ENCODE results near the gene SLC34A1.
"Not testable (repeated sequence)": the region's sequence is repeated elsewhere in the genome, so short reads cannot be mapped to it uniquely, and the experiment has no call there.

The SLC34A1 gene

DNA sequence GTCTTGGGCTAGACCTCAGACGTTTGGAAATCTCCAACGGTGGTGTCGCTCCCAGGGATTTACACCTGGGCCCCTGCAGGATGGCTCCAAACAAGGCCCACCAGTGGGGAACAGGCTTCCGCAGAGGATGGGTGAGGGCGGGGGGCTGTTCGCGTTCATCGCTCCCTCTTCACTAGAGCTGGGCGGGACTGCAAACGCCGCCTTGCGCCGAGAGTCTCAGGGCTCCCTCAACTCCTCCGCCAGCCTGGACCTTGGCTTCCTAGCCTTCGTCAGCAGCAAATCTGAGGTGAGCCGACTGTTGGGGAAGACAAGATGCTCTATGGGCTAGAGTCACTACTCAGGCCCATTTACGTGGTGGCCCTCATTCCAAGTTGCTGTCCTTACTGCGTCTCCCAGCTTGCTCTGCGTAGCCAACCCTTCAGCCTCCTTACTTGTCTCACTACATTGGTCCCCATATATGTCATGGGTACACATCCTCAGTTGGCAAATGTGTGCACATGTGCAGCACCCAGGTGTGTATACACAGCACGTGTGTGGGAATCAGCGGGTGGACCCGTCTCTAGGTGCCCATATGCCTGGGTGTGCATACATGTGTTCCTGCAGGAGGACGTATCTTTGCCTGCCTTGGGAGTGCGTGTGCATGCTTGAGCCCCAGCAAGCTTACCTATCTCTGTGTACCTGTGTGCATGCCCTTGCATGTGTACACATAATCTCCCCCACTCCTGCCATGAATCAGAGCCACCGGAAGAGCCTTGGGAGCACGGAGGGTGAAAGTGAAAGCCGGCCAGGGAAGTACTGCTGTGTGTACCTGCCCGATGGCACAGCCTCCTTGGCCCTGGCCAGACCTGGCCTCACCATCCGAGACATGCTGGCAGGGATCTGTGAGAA is 16.0 kb upstream of the SLC34A1 start:
- DNase-seq (ENCODE audit: low read depth in 2 of 2, low spot score in 1 of 2) = no peak

DNA sequence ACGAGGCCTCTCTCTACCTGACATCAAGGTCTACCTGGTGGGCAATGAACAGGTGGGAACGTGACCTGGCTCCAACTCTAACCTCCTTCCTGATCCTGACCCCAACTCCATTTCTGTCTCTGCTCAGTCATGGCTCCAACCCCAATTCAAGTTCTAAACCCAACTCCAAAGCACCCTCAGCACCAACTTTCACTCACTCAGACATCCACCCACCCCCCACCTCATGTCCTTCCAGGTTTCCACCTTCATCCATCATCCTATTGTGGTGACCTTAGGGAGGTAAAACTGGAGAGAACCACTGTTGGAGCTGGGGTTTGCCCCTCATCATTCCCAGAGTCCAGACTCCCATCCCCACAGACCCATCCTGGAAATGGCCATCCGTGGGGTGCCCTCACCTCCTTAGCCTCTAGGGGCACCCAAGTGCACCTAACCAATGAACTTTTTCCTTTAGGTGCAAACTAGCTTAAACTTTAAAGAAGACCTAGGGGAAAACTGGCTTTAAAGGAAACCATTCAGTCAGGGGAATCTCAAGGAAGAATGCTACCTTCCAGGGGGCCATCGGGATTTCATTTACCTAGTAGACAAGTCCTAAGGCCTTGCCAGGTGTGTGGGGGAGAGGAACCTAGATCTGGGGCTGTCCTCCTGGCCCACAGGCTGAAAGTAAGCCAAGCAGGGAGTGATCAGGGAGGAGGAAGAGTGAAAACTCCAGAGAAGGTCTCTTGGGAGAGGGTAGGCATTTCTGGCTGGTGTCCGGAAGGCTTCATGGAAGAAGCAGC is 15.2 kb upstream of the SLC34A1 start:
- no peak for DNase-seq (ENCODE audit: low read depth in 2 of 2, low spot score in 1 of 2)

DNA sequence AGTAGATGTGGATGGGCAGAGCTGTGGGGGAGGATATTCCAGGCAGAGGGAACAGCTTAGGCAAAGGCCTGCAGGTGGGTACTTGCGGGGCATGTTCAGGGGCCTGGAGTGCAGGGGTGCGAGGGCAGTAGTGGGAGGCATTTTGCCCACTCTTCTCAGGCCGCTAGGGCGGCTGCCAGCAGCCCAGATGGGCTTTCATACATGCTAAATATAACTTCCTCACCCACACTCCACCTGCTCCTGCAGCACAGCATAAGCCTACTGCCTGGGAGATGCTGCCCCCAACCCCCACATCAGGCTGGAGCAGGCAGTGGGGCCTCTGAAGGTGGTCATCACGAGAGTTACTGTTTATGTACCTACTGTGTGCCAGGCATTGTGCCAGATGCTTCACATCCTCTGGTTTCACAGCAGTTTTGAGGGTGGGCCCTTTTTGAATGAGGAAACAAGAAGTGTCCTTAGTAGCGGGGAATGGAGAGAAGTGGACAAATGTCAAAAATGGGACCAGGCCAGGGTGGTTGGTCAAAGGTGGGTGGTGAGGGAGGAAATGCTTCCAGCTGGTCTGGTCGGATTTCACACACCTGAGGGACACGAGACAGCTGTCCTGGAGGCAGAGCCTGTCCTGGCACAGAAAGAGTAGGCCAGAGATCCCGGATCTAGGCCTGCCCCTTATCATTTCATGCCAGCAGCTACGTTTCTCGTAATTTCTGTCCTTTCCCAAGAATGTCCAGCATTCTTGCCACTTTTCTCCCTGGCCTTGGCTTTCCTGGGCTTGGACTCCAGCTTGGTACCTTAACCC is 14.4 kb upstream of the SLC34A1 start:
- DNase-seq (ENCODE audit: low read depth in 2 of 2, low spot score in 1 of 2) = no peak

DNA sequence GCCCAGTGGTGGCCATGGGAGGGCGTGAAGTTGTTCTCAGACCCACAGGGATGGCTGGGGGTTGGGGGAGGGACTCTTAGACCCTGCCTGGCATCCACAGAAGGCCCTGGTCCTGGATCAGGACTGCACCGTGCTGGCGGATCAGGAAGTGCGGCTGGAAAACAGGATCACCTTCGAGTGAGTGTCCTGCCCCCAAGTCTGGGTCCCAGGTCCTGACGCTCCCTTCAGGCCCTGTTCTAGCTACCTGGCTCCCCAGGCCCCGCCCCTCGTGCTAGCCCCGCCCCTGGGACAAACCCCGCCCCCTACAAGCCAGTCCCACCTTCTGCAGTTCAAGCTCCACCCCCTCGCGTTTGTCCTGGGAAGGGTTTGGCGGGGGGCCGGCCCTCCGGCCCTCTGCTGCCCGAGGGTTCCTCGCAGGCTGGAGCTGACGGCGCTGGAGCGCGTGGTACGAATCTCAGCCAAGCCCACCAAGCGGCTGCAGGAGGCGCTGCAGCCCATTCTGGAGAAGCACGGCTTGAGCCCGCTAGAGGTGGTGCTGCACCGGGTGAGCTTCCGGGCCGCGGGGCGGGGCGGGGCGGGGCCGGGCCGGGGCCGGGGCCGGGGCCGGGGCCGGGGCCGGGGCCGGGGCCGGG is 13.6 kb upstream of the SLC34A1 start:
- no peak for DNase-seq (ENCODE audit: low read depth in 2 of 2, low spot score in 1 of 2)

DNA sequence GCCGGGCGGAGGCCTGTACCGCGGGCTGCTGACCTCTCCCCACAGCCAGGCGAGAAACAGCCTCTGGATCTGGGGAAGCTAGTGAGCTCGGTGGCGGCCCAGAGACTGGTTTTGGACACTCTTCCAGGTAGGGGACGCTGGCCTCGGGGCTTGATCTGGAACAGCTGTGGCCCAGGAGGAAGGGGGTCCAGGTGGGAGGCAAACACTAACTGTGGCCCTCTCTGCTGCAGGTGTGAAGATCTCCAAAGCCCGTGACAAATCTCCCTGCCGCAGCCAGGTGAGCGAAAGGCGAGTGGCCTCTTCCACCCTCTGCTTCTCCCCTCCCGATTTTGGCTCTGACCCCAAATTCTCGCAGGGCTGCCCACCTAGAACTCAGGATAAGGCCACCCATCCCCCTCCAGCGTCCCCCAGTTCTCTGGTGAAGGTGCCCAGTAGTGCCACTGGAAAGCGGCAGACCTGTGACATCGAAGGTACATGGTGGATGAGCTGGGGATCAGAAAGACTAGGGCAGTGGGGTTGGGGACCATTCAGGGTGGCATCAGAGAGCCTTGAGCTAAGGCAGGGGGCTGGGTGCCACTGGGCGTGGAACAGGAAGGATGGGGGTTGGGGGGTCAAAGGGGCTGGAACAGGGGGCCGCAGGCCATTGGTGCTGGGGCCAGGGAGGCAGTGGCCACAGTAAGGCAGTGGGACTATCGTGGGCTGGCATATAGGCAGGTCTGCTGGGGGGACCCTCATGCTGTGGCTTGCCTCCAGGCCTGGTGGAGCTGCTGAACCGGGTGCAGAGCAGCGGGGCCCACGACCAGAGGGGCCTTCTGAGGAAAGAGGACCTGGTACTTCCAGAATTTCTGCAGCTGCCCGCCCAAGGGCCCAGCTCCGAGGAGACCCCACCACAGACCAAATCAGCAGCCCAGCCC is 12.9 kb upstream of the SLC34A1 start:
- no peak for DNase-seq (ENCODE audit: low read depth in 2 of 2, low spot score in 1 of 2)

DNA sequence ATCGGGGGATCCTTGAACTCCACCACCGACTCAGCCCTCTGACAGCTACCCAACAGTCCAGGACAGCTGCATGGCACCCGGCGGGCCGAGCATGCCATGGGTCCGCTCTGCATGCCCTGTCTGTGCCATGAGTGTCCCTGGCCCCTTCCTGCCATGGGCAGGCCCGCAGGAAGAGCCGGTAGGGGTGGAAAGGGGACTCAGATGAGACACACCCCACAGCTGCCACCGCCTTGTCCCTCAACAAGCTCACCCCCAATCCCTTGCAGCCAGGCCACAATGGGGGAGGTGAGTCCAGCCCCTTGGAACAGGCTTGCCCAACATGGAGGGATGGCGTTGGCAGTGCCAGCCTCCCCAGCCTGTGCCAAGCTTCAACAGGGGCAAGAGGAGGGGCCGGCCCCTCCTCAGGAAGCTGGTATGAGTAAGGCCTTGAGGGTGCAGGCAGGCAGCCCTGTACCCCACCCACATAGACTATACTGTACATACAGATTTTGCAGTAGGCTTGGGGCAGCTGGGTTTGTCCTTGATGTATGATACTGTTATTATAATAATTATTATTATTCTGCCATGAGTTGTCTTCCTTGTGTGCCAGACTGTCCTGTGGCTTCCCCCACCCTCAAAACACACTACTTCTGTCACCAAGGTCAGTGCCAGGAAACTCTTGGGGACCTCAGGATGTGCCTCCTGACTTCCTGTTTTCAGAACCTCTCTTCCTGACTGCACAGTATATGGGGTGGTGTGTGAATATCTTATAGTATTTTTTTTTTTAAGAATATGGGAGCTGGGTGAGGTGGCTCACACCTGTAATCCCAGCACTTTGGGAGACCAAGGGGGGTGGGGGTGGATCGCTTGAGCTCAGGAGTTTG is 12.0 kb upstream of the SLC34A1 start:
- no peak for DNase-seq (ENCODE audit: low read depth in 2 of 2, low spot score in 1 of 2)

DNA sequence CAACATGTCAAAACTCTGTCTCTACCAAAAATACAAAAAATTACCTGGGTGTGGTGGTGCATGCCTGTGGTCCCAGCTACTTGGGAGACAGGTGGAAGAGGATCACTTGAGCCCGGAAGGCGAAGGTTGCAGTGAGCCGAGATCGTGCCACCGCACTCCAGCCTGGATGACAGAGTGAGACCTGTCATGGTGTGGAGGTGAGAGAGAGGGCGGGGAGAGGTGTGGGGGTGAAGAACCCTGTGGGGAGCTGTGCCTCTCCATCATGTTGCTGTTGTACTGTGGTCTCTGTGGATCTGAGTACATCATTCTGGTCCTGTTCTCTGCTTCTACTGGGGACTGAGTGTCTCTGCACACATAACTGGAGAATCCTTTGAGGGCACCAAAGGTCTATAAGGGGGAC is 11.3 kb upstream of the SLC34A1 start:
- no peak for DNase-seq (ENCODE audit: low read depth in 2 of 2, low spot score in 1 of 2)

DNA sequence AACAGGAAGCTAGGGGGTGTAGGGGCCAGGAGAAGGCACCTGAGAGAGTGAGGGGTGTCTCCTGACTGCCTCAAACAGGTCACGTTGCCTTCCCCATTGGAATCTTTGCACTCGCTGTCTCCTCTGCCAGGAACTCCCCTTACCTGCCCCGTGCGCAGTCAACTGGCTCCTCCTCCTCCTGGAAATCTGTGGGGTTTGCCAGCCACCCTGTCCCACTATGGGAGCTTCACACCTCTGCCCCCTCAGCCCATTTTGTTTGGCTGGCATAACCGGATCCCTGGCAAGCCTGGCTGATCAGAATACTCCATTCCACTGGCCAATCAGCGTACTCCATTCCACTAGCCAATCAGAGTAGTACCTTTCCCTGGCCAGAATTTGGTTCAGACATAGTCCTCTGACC is 10.4 kb upstream of the SLC34A1 start:
- DNase-seq (ENCODE audit: low read depth in 2 of 2, low spot score in 1 of 2) = no peak

DNA sequence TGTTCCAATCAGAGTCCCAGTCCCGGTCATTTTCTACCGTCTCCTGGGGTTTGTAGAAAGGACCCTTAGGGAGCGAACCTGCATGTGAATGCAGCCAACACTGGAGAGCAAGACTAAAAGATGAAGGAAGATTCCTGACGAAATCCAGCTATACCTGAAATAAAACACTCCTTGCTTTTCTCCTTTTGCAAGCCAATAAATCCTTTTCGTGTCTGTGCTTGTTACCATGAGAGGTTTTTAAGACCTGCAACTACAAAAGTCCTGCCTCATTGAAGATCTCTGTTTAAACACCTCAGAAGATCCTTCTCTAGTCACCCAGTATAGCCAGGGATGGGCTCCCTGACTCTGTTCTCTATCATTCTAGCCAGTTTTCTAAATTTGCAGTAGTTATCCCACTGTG is 10.0 kb upstream of the SLC34A1 start:
- no peak for DNase-seq (ENCODE audit: low read depth in 2 of 2, low spot score in 1 of 2)

DNA sequence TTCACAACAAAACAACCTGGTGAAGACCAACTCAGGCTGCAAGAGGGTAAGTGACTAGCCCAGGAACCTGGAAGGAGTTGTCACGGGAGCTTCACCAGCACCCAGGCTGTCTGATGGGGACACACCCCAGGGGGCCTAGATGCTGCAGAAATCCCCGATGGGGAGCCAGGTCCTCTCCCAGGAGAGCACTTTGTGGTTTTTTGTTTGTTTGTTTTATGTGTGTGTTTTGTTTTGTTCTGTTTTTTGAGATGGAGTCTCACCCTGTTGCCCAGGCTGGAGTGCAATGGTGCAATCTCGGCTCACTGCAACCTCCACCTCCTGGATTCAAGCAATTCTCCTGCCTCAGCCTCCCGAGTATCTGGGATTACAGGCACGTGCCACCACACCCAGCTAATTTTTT is 8.7 kb upstream of the SLC34A1 start:
- DNase-seq (ENCODE audit: low read depth in 2 of 2, low spot score in 1 of 2) = not testable (repeated sequence)

DNA sequence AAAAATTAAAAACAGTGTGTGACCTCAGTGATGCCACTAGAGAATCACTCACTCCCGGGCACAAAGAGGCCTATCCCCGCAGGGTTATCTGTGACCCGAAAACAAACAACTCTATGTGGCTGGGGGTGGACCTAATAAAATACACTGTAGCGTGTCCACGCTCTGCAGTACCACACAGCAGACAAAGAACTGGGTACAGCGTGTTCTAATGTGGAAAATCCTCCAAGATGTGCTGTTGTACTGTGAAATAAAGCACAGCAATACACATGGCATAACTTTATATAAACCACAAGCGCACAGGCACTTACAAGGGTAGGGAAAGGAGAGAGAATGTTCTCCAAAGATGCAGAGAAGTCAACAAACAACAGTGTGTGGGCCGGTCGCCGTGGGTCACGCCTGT is 8.1 kb upstream of the SLC34A1 start:
- DNase-seq (ENCODE audit: low read depth in 2 of 2, low spot score in 1 of 2) = no peak

DNA sequence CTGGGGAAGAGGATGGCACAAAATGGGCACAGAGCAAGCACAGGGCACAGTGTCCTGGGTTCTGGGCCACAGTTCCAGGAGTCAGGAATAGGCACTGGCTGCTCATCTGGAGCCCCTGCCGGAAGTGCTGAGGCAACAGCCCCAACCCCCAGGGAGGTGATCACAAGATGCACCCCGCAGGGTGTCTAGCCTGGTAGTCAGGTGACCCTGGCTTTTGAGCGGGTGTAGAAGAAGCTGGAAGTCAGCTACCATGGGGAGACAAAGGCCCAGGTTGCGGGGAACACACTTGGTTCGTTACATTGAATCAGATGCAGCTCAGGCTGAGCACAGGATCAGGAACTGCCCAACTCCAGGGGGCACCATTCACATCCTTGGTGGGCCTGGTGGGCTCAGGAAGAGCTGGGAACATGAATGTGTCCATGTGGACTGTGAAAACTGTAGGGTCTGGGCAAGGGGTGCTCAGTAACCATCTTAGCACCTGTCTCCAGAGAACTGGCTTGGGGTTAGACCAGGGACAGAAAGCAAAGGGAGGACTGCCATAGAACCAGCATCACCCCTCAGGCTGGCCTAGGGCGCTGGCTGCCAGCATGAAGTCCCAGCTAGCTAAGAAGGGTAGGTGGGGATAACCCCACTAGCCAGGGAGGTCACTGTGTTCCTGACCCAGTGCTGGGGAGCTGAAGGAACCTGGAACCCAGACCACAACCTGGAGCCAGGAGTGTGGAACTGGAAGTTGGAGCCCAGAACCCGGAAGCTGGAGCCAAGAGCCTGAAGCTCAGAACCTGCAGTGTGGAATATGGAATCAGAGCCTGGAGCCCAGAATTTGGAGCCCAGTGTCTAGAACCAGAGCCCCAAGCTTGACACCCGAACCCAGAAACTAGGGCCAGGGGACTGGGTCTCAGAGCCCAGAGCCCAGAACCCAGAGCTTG is 6.1 kb upstream of the SLC34A1 start:
- DNase-seq (ENCODE audit: low read depth in 2 of 2, low spot score in 1 of 2) = no peak

DNA sequence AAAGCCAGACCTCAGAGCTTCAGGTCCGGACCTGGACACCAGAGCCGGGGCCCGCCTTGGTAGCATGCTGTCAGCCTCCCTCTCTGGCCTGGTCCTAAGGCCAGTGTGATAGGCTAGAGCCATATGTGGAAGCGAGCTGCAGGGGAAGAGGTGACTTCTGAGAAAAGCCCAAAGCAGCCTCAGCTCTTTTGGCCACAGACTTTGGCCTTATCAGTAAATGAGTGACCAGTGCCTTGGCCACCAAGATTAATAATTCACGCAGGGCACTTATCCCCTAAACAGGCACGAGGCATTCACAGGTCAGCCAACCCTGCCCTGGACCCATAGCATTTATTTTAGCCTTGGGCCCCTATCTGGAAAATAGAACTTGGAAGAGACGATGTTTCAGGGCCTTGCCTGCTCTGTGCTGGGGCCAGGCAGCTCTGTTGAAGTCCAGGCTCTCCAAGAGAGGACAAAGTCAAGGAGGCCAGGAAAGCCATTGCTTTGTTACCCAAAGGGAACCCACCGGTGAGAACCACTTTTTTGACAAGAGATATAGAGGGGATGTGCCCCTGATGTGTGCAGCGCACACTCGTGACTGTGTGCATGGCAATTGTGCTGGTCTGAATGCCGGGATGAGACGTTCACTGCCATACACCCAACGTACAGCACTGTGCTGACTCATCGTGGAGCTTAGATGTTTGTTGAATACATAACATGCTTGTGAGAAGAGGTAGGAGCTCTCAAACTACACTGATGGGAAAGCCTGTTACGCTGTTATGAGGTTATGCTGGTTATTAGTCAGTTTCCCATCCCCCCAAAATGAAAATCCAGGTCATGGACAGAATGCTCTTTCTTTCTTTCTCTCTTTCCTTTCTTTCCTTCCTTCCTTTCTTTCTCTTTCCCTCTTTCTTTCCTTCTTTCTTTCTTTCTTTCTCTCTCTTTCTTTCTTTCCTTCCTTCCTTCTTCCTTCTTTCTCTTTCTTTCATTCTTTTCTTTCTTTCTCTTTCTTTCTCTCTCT is 5.0 kb upstream of the SLC34A1 start:
- no peak for DNase-seq (ENCODE audit: low read depth in 2 of 2, low spot score in 1 of 2)

DNA sequence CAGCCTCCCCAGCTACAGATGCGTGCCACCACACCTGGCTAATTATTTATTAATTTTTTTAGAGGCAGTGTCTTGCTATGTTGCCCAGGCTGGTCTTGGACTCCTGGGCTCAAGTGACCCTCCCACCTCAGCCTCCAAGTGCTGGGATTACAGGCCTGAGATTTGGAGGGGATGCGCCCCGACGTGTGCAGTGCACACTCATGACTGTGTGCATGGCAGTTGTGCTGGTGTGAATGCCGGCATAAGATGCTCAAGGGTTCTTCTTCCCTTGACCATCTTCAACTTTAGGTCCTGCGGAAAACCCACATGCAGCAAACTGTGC is 3.5 kb upstream of the SLC34A1 start:
- DNase-seq (ENCODE audit: low read depth in 2 of 2, low spot score in 1 of 2) = no peak

DNA sequence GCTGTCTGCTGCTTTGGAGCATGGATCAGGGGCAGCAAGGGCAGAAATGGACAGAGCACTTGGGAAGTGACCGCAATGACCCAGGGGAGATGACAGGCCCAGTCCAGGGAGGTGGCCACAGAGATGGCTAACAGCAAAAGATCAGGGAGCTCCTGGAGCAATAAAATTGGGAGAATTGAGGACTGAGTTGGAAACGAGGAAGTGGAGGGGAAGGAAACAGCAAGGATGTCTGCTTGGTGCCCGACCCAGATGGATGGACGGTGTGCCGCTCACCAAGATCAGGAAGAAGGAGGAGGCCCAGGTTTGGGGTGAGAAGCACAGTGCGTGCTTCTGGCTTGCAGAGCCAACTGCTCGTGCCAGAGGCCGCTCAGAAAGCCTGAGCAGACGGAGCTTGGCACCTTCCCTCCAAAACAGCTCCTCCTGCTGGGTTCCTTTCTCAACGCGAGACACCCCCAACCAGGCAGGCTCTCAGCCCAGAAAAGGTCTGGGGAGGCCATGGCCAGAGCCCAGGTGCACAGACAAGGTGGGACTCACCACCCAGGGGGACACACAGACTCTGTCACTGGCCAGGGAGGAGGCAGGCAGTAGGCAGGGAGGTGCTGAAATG is 1.7 kb upstream of the SLC34A1 start:
- no peak for DNase-seq (ENCODE audit: low read depth in 2 of 2, low spot score in 1 of 2)

DNA sequence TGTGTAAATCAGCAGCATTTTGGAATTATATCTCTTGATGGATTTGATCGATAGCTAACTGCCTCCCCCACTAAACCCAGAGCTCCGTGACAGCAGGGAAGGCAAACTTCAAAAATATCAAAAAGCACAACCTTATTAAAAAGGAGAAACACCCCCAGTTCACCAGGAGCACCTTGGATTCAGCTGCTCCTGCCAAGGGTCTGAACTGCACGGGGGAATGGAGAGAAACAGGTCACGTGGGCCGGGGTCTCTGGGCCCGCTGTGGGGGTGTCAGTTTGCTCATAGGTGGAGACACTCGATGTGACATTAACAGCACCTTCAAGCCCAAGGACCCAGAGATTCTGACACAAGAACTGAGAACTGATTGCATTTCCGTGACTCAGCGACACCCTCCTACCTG is 1.1 kb upstream of the SLC34A1 start:
- no peak for DNase-seq (ENCODE audit: low read depth in 2 of 2, low spot score in 1 of 2)

DNA sequence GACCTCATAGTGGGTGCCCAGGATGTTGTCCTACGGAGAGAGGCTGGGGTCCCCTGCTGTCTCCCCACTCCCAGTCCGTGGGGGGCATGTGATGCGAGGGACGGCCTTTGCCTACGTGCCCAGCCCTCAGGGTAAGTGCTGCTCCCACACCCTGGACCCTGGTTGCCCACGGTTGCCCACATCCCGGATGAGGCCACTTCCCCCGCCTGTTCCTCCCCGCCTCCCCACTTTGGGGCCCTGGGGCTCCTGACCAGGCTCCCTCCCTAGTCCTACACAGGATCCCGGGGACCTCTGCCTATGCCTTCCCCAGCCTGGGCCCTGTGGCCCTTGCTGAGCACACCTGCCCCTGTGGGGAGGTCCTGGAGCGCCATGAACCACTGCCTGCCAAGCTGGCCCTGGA is 1.5 kb downstream of the SLC34A1 start:
- DNase-seq (ENCODE audit: low read depth in 2 of 2, low spot score in 1 of 2) = no peak
